Measurements from ENCODE around the gene VAPB.

VAPB gene

GRCh38 chr20:58486207-58486606 lies 97.2 kb downstream of the VAPB start:
- DNase-seq = no peak

GRCh38 chr20:58492074-58492718 lies 103.2 kb downstream of the VAPB start:
- DNase-seq = no peak

DNA sequence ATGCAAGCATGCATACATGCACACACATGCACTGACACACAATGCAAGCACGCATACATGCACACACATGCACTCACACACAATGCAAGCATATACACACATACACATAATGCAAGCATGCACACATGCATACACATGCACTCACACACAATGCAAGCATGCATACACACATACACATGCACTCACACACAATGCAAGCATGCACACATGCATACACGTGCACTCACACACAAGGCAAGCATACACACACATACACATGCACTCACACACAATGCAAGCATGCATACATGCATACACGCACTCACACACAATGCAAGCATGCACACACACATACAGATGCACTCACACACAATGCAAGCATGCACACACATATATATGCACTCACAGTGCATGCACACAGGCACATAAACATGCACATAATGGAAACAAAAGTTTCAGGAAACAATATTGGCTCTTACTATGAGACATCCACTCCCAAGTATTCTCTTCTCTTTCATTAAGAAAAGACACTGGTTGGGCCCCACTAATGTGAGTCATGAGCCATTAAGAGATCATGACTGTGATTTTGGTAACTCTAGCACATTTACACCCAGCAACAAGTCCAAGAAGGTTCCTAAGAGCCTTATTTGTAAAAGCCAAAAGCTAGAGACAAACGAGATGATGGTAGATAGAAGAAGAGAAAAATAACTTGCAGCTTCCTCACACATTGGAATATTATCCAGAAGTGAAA lies 103.9 kb downstream of the VAPB start:
- no peak for DNase-seq

DNA sequence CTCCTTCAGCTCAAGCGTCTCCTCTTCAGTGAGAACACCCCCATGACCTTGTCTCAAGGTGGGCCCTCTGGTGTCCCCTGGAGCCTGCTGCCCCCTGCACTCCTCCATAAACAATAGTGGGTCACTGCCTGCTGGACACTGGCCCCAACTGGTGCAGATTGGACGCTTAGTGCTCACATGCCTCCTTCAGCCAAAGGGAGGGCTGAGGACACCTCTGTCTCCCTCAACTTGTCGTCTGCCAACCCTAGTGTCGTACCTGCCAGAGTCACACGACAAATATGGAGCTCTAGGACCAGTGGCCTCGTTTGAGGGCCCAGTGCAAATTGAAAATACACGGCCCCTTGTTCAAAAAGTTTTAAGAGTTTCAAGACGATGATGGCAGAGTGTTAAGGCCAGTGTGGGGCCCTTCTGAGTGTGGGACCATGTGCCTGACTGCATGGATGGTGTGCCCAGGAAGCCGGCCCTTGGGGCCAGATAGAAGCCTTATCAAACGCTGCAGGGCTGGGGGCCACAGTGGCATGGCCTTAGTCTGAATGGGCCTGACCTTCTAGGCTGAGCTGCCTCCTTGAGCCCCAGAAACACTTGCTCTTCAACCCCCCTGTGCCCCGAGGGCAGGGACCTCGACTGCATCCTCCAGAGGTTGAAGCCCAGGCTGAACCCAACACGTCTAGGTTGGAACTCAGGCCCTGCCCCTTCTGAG lies 106.0 kb downstream of the VAPB start:
- no peak for DNase-seq

GRCh38 chr20:58495623-58496428 lies 106.8 kb downstream of the VAPB start:
- no peak for DNase-seq

DNA sequence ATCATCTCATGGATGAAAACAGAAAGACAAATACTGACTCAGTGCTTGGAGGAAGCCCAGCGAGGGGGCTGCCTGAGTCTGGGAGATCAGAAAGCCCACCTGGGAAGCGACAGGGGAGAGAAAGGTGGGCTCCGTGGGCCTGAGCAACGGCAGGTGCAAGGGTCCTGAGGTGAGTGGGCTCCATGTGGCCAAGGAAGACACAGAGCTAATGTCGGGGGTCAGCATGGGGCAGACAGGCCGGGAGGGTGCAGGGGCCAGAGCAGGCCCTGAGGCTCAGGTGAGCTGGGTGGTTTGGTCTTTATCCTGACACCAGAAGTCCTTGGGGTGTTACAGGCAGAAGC lies 107.4 kb downstream of the VAPB start:
- no peak for DNase-seq

DNA sequence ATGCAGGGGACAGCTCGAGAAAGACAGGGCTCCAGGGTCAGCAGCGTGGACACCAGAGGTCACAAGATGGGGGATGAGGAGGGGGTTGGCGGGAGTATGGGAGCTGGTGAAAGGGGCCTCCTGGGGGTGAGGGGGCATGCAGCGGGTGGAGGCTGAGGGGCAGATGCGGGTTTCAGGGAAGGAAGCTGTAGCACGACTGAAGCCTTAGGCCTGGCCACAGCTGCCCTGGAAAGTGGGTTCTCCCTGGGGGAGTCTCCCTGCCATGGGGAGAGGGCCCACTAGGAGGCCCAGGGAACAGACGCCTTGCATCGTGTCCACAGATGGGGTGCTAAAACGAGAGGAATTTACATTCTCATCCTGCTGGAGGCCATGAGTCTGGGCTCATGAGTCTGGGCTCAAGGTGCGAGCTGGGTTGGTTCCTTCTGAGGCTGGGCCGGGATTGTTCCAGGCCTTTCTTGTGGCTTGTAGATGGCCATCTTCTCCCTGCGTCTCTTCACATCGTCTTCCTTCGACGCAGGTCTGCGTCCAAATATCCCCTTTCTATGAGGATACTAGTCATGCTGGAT lies 108.1 kb downstream of the VAPB start:
- no peak for DNase-seq

DNA sequence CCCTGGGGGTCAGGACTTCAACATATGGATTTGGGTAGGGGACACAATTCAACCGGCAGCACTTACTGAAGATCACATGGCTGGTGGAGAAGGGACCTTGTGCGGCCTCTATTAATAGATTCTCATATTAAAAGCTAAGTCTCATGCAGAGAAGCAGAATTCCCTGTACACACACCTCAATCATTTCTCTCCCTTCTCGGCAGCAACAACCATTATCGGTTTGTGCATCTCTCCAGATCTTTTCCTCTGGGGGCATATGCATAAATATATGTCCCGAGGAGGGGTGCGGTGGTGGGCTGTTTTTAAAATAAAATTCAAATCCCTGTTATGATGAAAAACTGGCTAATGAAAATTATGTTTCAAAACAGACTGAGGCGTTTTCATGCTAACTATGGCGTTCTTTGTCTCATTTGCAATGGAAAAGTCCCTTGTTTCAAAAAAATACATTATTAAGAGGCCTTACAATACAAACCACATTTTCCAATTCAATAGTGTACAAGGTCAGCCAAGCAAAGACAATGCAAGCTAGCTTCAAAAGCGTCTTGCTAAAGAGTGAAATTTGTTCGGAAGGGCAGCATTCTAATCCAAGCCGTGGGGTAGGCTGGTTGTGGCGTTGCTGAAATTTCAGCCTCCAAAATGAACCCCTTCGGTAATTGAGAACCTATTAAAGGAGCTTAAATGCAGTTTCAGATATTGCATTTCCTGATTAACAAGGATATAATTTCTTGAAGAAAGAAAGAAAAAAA lies 108.9 kb downstream of the VAPB start:
- DNase-seq = no peak

GRCh38 chr20:58498470-58499068 lies 109.5 kb downstream of the VAPB start:
- no peak for DNase-seq

DNA sequence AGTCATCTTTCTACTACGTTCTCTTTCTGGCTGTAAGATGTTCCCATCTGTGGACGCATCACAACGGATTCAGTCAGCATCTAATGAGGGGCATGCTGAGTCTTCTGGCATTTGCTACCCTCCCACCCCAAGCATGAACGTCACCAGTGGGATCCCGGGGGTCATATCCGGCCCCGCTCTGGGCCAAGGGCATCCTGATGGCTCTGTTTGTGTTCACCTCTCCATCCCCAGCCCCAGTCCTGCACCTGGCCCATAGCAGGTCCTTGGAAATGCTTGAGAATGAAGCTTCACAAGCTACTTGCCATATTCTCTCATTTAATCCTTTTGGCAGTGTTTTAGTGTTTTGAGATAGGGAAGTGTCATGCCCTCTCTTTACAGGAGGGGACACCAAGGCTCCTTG lies 111.2 kb downstream of the VAPB start:
- no peak for DNase-seq
